ENCODE data around the gene SELENOF. TPM values are rescaled to one million over a fixed set of nuclear protein-coding genes. Genes with fewer than 3 reads are reported as not detected.

The SELENOF gene
- total and polyA plus RNA-seq, 7 donors = 56.2 to 91.4 (median 65.1) TPM

Other genes starting within 250 kb of the SELENOF start
- 100 to 1,000 TPM; 158 to 315 (median 198) TPM for gene SH3GLB1, start 209.6 kb downstream of the SELENOF start, total RNA-seq
- 100 to 1,000 TPM in 1 of 3 donors, 10 to 100 TPM in 2; 68.8 to 124 (median 81.4) TPM for gene SH3GLB1, start 209.6 kb downstream of the SELENOF start, polyA plus RNA-seq
- gene HS2ST1, start 509 bp upstream of the SELENOF start, total RNA-seq = 10 to 100 TPM in 1 of 4 donors, 1 to 10 TPM in 3; 7.0 to 12.0 (median 9.7) TPM
- gene HS2ST1, start 509 bp upstream of the SELENOF start, polyA plus RNA-seq = 1 to 10 TPM; 3.3 to 8.1 (median 5.2) TPM